Mucosa of descending colon (tissue), 3 donors: ENCODE data around the gene CTPS1. TPM values are rescaled to one million over a fixed set of nuclear protein-coding genes. Genes with fewer than 3 reads are reported as not detected.

Experiments used
- ATAC-seq: fragments of 200-7000 bp; cut with Tn5 transposase; one replicate; pipeline ENCODE4 v1.9.1; 2020; ENCODE audit warnings: mild to moderate bottlenecking, moderate library complexity
- DNase-seq, 3 donors: peaks; one replicate each; pipeline ENCODE4 v3.0.0-alpha.2; 2020
- H3K36me3 ChIP-seq: fragments of 200-600 bp; one replicate; pipeline ENCODE4 v1.8.0; 2021; ENCODE audit warnings: low read depth, mild to moderate bottlenecking
- H3K4me1 ChIP-seq: fragments of 200-600 bp; one replicate; pipeline ENCODE4 v1.8.0; 2021; ENCODE audit warnings: low read depth, mild to moderate bottlenecking
- H3K4me3 ChIP-seq: fragments of 200-600 bp; one replicate; pipeline ENCODE4 v1.8.0; 2021; ENCODE audit warnings: mild to moderate bottlenecking
- H3K9me3 ChIP-seq: fragments of 200-600 bp; one replicate; pipeline ENCODE4 v1.8.0; 2021; ENCODE audit warnings: mild to moderate bottlenecking
- intact Hi-C, 2 donors: fragments of 100-400 bp; cut with DNase I in 1 of 2; cut with micrococcal nuclease in 1 of 2; formaldehyde crosslinking; loops; one replicate each; pipeline versions ENCODE4 v1.11.0 to v1.11.1; 2022; cut with DNase I, micrococcal nuclease
- total RNA-seq, 3 donors: library from RNA; stranded (reverse); fragmentation: NEBNext Ultra II Directional in 2 of 3; extraction: Animal tissue kit (Norgen Biotek cat#: 25700) in 2 of 3; gene quantifications; one replicate each; pipeline versions ENCODE4 v1.2.1 to v1.2.4, GENCODE V29; 2021 to 2023
- TF ChIP-seq, protein P1 (sequence below): fragments of 200-600 bp; IDR thresholded peaks from one replicate; pipeline ENCODE4 v1.8.0; 2022; ENCODE audit warnings: antibody characterized with exemption, mild to moderate bottlenecking
- donor health status: DM: no; HTN: no; CAD: no; lungs with moderate emphysema.
- donor health status: DM: no; HTN: no; CAD: no.
- donor health status: DM: no; HTN: yes; CAD: no.

Gene CTPS1
- total RNA-seq, 3 donors from 2014 or later = 6.5 to 49.1 (median 15.7) TPM

- no peaks in the 10 kb centered on the region for H3K4me1 ChIP-seq
- H3K4me3 ChIP-seq = no peak overlapping the region
- no peak for DNase-seq
- no peaks in the 10 kb centered on the region for H3K36me3 ChIP-seq
- TF ChIP-seq, protein P1, sequence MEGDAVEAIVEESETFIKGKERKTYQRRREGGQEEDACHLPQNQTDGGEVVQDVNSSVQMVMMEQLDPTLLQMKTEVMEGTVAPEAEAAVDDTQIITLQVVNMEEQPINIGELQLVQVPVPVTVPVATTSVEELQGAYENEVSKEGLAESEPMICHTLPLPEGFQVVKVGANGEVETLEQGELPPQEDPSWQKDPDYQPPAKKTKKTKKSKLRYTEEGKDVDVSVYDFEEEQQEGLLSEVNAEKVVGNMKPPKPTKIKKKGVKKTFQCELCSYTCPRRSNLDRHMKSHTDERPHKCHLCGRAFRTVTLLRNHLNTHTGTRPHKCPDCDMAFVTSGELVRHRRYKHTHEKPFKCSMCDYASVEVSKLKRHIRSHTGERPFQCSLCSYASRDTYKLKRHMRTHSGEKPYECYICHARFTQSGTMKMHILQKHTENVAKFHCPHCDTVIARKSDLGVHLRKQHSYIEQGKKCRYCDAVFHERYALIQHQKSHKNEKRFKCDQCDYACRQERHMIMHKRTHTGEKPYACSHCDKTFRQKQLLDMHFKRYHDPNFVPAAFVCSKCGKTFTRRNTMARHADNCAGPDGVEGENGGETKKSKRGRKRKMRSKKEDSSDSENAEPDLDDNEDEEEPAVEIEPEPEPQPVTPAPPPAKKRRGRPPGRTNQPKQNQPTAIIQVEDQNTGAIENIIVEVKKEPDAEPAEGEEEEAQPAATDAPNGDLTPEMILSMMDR = no peak
- ATAC-seq = no peak
- no peaks in the 10 kb centered on the region for H3K9me3 ChIP-seq
- intact Hi-C loops = no loop called here
Observed at GRCh38 chr1:40969445-40969844, 10.1 kb upstream of the CTPS1 start.

DNA sequence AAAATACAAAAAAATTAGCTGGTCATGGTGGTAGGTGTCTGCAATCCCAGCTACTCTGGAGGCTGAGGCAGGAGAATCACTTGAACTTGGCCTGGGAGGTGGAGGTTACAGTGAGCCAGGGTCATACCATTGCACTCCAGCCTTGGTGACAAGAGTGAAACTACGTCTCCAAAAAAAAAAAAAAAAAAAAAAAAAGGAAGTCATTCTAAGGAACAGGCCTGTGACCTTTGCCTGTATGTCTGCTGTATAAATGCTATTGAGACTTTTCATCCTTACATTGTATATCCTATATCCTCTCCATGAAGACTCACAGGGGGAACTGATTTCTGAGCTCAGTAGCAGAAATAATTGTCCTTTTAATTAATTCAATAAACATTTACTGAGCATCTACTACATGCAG is 7.5 kb upstream of the CTPS1 start:
- TF ChIP-seq, protein P1 = no peak
- ATAC-seq = no peak
- Histone ChIP-seq H3K9me3 (no peaks in the 10 kb centered on the region), H3K36me3 (no peaks in the 10 kb centered on the region), H3K4me1 (no peaks in the 10 kb centered on the region), H3K4me3 (no peak overlapping the region)
- intact Hi-C loops = no loop called here
- DNase-seq = no peak

- intact Hi-C loops = no loop called here
- Histone ChIP-seq H3K9me3 (no peaks in the 10 kb centered on the region), H3K4me1 (no peaks in the 10 kb centered on the region), H3K36me3 (no peaks in the 10 kb centered on the region), H3K4me3 (no peak overlapping the region)
- ATAC-seq = no peak
- TF ChIP-seq, protein P1 = no peak
- DNase-seq = no peak
Observed at GRCh38 chr1:40973912-40974311, 5.6 kb upstream of the CTPS1 start.

- DNase-seq = no peak
- intact Hi-C loops = no loop called here
Observed at GRCh38 chr1:40974945-40975344, 4.6 kb upstream of the CTPS1 start.

GRCh38 chr1:40976952-40977690 is 2.4 kb upstream of the CTPS1 start:
- TF ChIP-seq, protein P1 = no peak
- intact Hi-C loops = no loop called here

More at GRCh38 chr1:40974945-40975344, 4.6 kb upstream of the CTPS1 start:
- H3K4me1 ChIP-seq = no peaks in the 10 kb centered on the region
- no peaks in the 10 kb centered on the region for H3K9me3 ChIP-seq
- H3K36me3 ChIP-seq = no peaks in the 10 kb centered on the region
- no peak for ATAC-seq
- no peak overlapping the region for H3K4me3 ChIP-seq
- TF ChIP-seq, protein P1 = no peak

GRCh38 chr1:40977716-40978115 is 1.8 kb upstream of the CTPS1 start:
- H3K4me3 ChIP-seq = no peak overlapping the region
- no peaks in the 10 kb centered on the region for H3K36me3 ChIP-seq
- TF ChIP-seq, protein P1 = no peak
- DNase-seq (no peak), ATAC-seq (no peak)
- intact Hi-C loops = no loop called here
- H3K9me3 ChIP-seq = no peaks in the 10 kb centered on the region
- H3K4me1 ChIP-seq = no peaks in the 10 kb centered on the region

More at GRCh38 chr1:40976952-40977690, 2.4 kb upstream of the CTPS1 start:
- Histone ChIP-seq H3K9me3 (no peaks in the 10 kb centered on the region), H3K36me3 (no peaks in the 10 kb centered on the region), H3K4me3 (no peak overlapping the region), H3K4me1 (no peaks in the 10 kb centered on the region)
- DNase-seq (no peak), ATAC-seq (no peak)
